GM12878 (cell line): ENCODE data around the gene CDON. TPM values are rescaled to one million over a fixed set of nuclear protein-coding genes. Genes with fewer than 3 reads are reported as not detected.

Source experiments
- BRCA1 ChIP-seq: IDR thresholded peaks from 2 replicates; pipeline ENCODE4 v1.6.1; 2011; ENCODE audit warnings: low read depth, low read length, improper control_type of control experiment
- CHD2 ChIP-seq: IDR thresholded peaks from 2 replicates; pipeline ENCODE4 v1.6.1; 2011; ENCODE audit warnings: low read depth, low read length, improper control_type of control experiment, borderline replicate concordance
- HDAC2 ChIP-seq: fragments of 200-600 bp; sonication (generic); IDR thresholded peaks from 2 replicates; pipeline ENCODE4 v1.6.1; 2017
- LARP7 ChIP-seq: fragments of 450-650 bp; IDR thresholded peaks from 2 replicates; pipeline ENCODE4 v1.6.1; 2017; ENCODE audit warnings: mild to moderate bottlenecking
- MEF2A ChIP-seq: IDR thresholded peaks from 2 replicates; pipeline ENCODE4 v1.6.1; 2011; ENCODE audit warnings: low read depth, mild to moderate bottlenecking, low read length, moderate library complexity; ENCODE audit not compliant: insufficient read depth
- POU2F2 ChIP-seq: IDR thresholded peaks from 3 replicates; pipeline ENCODE4 v1.6.1; 2011; ENCODE audit warnings: low read depth, mild to moderate bottlenecking, low read length, borderline replicate concordance
- SMARCA5 ChIP-seq: fragments of 450-650 bp; IDR thresholded peaks from 2 replicates; pipeline ENCODE4 v1.6.1; 2017; ENCODE audit warnings: mild to moderate bottlenecking
- SREBF2 ChIP-seq: IDR thresholded peaks from 2 replicates; pipeline ENCODE4 v1.6.1; 2012; ENCODE audit warnings: mild to moderate bottlenecking, low read length
- TAF1 ChIP-seq: IDR thresholded peaks from 2 replicates; pipeline ENCODE4 v1.6.1; 2011; ENCODE audit warnings: mild to moderate bottlenecking, low read depth, low read length, borderline replicate concordance
- TCF12 ChIP-seq: IDR thresholded peaks from 2 replicates; pipeline ENCODE4 v1.6.1; 2011; ENCODE audit warnings: low read depth, mild to moderate bottlenecking, low read length
- ZBED1 ChIP-seq: IDR thresholded peaks from 2 replicates; pipeline ENCODE4 v1.6.1; 2016; ENCODE audit warnings: borderline replicate concordance
- ZNF384 ChIP-seq: IDR thresholded peaks from 2 replicates; pipeline ENCODE4 v1.6.1; 2012; ENCODE audit warnings: low read depth, mild to moderate bottlenecking, low read length, improper control_type of control experiment, borderline replicate concordance
- ZSCAN29 ChIP-seq: fragments of 450-650 bp; IDR thresholded peaks from 2 replicates; pipeline ENCODE4 v1.6.1; 2017; ENCODE audit warnings: mild to moderate bottlenecking, moderate library complexity
- polyA plus RNA-seq, 11 experiments: library from polyadenylated mRNA; depleted of rRNA in 4 of 11; unstranded in 6 of 11; stranded (reverse) in 5 of 11; fragments of >200 nt; fragmentation: Nextera tagmentation in 4 of 11; fragmentation: Illumina TruSeq in 1 of 11; extraction: Ambion mirVana in 4 of 11; extraction: Trizol in 1 of 11; gene quantifications; 1 replicate in 1 of 11; 2 replicates in 10 of 11; pipeline versions ENCODE4 v1.2.1 to v1.2.3, GENCODE V29; 2011 to 2016; ENCODE audit warnings: inconsistent platforms in 2 of 11, missing spikeins in 2 of 11, low read depth in 1 of 11
- total RNA-seq, 4 experiments: library from RNA; depleted of rRNA in 3 of 4; stranded (reverse); fragments of >200 nt in 3 of 4; fragmentation: Illumina TruSeq in 1 of 4; extraction: Trizol in 1 of 4; gene quantifications; 2 replicates each; pipeline versions ENCODE4 v1.2.1 to v1.2.3, GENCODE V29; 2013 to 2021
- TF ChIP-seq, protein P1 (sequence below): IDR thresholded peaks from 2 replicates; pipeline ENCODE4 v1.6.1; 2011; ENCODE audit warnings: mild to moderate bottlenecking, low read depth, low read length, moderate library complexity; ENCODE audit not compliant: insufficient replicate concordance
- TF ChIP-seq, protein P2 (sequence below): IDR thresholded peaks from 2 replicates; pipeline ENCODE4 v1.6.1; 2012; ENCODE audit warnings: low read length, inconsistent platforms
- TF ChIP-seq, protein P3 (sequence below): fragments of 450-650 bp; IDR thresholded peaks from 2 replicates; pipeline ENCODE4 v1.6.1; 2017; ENCODE audit warnings: antibody characterized with exemption, mild to moderate bottlenecking, moderate library complexity
- TF ChIP-seq, protein P4 (sequence below): IDR thresholded peaks from 2 replicates; pipeline ENCODE4 v1.6.1; 2012; ENCODE audit warnings: low read depth, low read length, improper control_type of control experiment
- TF ChIP-seq, protein P5 (sequence below): fragments of 450-650 bp; IDR thresholded peaks from 2 replicates; pipeline ENCODE4 v1.6.1; 2017; ENCODE audit warnings: low read depth, mild to moderate bottlenecking, moderate library complexity
- TF ChIP-seq, protein P6 (sequence below): fragments of 450-650 bp; IDR thresholded peaks from 2 replicates; pipeline ENCODE4 v1.6.1; 2017; ENCODE audit warnings: borderline replicate concordance

Gene CDON
- total and polyA plus RNA-seq, 10 of the 15 experiments (the other 5 are each of a cell fraction or from before 2014, with no cell fraction given) = 0.07 to 4.2 (median 0.36) TPM

DNA sequence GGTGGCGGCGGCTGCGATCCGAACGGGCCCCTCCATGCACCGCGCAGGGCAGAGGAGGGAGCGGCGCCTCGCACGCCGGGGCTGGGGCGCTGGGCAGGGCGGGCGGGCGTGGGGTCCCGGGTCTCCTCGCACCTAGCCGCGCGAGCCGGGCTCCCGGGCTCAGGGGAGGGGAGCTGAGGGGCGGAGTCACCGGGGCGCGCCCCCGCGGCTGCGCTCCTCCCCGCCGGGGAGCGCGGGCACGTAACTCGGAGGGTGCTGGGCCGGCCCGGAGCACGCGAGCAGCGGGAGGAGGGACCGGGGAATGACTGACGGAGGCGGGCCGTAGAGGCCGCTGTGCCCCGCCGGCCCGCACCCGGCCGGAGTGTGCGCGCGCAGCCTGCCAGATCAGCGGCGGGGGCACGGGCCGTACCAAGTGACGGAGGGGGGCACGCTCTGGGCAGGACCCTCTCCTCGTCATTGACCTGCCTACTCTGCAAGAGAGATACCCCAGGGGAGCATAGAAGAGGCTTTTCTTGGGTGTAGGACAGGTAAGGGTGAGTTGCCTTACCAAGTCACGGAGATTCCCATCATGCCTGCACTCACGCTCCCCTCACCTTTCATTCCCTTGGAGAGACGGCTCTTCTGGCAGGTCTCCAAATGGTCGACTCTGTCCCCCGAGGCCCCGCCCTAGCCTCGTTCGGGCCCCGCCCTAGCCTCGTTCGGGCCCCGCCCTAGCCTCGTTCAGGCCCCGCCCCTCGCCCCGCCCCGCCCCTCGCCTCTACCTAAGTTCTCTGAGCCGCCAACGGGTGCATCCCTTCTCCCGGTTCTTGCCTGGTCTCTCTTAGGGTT is at the start of gene CDON (continued):
- TF ChIP-seq, protein P1, sequence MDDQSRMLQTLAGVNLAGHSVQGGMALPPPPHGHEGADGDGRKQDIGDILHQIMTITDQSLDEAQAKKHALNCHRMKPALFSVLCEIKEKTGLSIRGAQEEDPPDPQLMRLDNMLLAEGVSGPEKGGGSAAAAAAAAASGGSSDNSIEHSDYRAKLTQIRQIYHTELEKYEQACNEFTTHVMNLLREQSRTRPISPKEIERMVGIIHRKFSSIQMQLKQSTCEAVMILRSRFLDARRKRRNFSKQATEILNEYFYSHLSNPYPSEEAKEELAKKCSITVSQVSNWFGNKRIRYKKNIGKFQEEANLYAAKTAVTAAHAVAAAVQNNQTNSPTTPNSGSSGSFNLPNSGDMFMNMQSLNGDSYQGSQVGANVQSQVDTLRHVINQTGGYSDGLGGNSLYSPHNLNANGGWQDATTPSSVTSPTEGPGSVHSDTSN = peak; percentile 87
- TF ChIP-seq, protein P2, sequence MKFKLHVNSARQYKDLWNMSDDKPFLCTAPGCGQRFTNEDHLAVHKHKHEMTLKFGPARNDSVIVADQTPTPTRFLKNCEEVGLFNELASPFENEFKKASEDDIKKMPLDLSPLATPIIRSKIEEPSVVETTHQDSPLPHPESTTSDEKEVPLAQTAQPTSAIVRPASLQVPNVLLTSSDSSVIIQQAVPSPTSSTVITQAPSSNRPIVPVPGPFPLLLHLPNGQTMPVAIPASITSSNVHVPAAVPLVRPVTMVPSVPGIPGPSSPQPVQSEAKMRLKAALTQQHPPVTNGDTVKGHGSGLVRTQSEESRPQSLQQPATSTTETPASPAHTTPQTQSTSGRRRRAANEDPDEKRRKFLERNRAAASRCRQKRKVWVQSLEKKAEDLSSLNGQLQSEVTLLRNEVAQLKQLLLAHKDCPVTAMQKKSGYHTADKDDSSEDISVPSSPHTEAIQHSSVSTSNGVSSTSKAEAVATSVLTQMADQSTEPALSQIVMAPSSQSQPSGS = no peak
- TF ChIP-seq ZBED1 (no peak), ZSCAN29 (peak; percentile 44; the same call in 1 of the 2 replicates), ZNF384 (no peak), TAF1 (no peak), POU2F2 (no peak), BRCA1 (no peak; the same call in 1 of the 2 replicates), SREBF2 (no peak), LARP7 (peak; percentile 81), TCF12 (peak; percentile 24; the same call in 1 of the 2 replicates), MEF2A (no peak), CHD2 (peak; percentile 47; the same call in 1 of the 2 replicates), SMARCA5 (no peak), HDAC2 (no peak)
- TF ChIP-seq, protein P3, sequence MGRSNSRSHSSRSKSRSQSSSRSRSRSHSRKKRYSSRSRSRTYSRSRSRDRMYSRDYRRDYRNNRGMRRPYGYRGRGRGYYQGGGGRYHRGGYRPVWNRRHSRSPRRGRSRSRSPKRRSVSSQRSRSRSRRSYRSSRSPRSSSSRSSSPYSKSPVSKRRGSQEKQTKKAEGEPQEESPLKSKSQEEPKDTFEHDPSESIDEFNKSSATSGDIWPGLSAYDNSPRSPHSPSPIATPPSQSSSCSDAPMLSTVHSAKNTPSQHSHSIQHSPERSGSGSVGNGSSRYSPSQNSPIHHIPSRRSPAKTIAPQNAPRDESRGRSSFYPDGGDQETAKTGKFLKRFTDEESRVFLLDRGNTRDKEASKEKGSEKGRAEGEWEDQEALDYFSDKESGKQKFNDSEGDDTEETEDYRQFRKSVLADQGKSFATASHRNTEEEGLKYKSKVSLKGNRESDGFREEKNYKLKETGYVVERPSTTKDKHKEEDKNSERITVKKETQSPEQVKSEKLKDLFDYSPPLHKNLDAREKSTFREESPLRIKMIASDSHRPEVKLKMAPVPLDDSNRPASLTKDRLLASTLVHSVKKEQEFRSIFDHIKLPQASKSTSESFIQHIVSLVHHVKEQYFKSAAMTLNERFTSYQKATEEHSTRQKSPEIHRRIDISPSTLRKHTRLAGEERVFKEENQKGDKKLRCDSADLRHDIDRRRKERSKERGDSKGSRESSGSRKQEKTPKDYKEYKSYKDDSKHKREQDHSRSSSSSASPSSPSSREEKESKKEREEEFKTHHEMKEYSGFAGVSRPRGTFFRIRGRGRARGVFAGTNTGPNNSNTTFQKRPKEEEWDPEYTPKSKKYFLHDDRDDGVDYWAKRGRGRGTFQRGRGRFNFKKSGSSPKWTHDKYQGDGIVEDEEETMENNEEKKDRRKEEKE = peak; percentile 99
- TF ChIP-seq, protein P4, sequence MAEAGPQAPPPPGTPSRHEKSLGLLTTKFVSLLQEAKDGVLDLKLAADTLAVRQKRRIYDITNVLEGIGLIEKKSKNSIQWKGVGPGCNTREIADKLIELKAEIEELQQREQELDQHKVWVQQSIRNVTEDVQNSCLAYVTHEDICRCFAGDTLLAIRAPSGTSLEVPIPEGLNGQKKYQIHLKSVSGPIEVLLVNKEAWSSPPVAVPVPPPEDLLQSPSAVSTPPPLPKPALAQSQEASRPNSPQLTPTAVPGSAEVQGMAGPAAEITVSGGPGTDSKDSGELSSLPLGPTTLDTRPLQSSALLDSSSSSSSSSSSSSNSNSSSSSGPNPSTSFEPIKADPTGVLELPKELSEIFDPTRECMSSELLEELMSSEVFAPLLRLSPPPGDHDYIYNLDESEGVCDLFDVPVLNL = no peak
- TF ChIP-seq, protein P5, sequence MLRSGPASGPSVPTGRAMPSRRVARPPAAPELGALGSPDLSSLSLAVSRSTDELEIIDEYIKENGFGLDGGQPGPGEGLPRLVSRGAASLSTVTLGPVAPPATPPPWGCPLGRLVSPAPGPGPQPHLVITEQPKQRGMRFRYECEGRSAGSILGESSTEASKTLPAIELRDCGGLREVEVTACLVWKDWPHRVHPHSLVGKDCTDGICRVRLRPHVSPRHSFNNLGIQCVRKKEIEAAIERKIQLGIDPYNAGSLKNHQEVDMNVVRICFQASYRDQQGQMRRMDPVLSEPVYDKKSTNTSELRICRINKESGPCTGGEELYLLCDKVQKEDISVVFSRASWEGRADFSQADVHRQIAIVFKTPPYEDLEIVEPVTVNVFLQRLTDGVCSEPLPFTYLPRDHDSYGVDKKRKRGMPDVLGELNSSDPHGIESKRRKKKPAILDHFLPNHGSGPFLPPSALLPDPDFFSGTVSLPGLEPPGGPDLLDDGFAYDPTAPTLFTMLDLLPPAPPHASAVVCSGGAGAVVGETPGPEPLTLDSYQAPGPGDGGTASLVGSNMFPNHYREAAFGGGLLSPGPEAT = peak; percentile 96
- TF ChIP-seq, protein P6, sequence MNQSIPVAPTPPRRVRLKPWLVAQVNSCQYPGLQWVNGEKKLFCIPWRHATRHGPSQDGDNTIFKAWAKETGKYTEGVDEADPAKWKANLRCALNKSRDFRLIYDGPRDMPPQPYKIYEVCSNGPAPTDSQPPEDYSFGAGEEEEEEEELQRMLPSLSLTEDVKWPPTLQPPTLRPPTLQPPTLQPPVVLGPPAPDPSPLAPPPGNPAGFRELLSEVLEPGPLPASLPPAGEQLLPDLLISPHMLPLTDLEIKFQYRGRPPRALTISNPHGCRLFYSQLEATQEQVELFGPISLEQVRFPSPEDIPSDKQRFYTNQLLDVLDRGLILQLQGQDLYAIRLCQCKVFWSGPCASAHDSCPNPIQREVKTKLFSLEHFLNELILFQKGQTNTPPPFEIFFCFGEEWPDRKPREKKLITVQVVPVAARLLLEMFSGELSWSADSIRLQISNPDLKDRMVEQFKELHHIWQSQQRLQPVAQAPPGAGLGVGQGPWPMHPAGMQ = no peak
